HG02623 (cell line): Measurements from ENCODE around the gene WNT3A.
"Not testable (repeated sequence)": the region's sequence is repeated elsewhere in the genome, so short reads cannot be mapped to it uniquely, and the experiment has no call there.

Experiments used
- ATAC-seq: cut with Tn5 transposase; IDR thresholded peaks from one replicate; pipeline ENCODE4 v1.9.1; 2021; ENCODE audit warnings: moderate library complexity; ENCODE audit not compliant: unreplicated experiment

WNT3A gene

GRCh38 chr1:228011721-228012311 is 5.0 kb downstream of the WNT3A start:
- no peak for ATAC-seq

- no peak for ATAC-seq
These were observed 5.8 kb downstream of the WNT3A start for GRCh38 chr1:228012555-228012954.

- ATAC-seq, result no peak
These were observed 6.5 kb downstream of the WNT3A start for GRCh38 chr1:228013131-228013934.

GRCh38 chr1:228013935-228014930 is 7.4 kb downstream of the WNT3A start:
- ATAC-seq, result no peak

GRCh38 chr1:228015276-228016180 is 8.7 kb downstream of the WNT3A start:
- no peak for ATAC-seq

GRCh38 chr1:228016181-228016510 is 9.3 kb downstream of the WNT3A start:
- no peak for ATAC-seq

GRCh38 chr1:228016653-228017355 is 10.0 kb downstream of the WNT3A start:
- no peak for ATAC-seq

GRCh38 chr1:228017356-228018124 is 10.7 kb downstream of the WNT3A start:
- ATAC-seq, result no peak

- no peak for ATAC-seq
These were observed 11.3 kb downstream of the WNT3A start for GRCh38 chr1:228018125-228018398.

GRCh38 chr1:228018961-228019721 is 12.3 kb downstream of the WNT3A start:
- ATAC-seq, result no peak

- ATAC-seq, result not testable (repeated sequence)
These were observed 12.9 kb downstream of the WNT3A start for GRCh38 chr1:228019722-228020083.

- no peak for ATAC-seq
These were observed 14.0 kb downstream of the WNT3A start for GRCh38 chr1:228020686-228021354.

- no peak for ATAC-seq
These were observed 14.7 kb downstream of the WNT3A start for GRCh38 chr1:228021355-228022030.

- ATAC-seq, result no peak
These were observed 15.9 kb downstream of the WNT3A start for GRCh38 chr1:228022571-228023293.

GRCh38 chr1:228023294-228023639 is 16.5 kb downstream of the WNT3A start:
- no peak for ATAC-seq

- no peak for ATAC-seq
These were observed 22.5 kb downstream of the WNT3A start for GRCh38 chr1:228029281-228029680.
